Amniotic stem cell (primary cell): Measurements from ENCODE around the gene SORCS1.

ENCODE experiments used
- DNase-seq: peaks from one replicate; lab custom pipeline; 2025; lab: John Stamatoyannopoulos, UW

SORCS1 gene

GRCh38 chr10:106661133-106661766 is 503.3 kb downstream of the SORCS1 start:
- no peak for DNase-seq

DNA sequence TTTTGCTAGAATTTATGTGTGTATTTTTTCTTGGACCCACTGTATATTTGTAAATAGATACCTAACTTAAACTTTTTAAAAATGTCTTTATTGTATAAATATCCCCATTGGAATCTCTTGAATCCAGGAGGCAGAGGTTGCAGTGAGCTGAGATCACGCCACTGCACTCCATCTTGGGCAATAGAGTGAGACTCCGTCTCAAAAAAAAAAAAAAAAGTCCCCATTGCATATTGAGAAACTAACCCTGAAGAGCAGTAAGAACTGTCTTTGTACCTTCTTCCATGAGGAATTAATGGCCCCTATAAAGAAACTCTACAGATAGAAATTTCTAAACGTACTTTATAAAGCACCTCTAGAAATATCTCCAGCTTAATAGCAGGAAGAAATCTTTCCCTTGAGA is 504.0 kb downstream of the SORCS1 start:
- DNase-seq: no peak

DNA sequence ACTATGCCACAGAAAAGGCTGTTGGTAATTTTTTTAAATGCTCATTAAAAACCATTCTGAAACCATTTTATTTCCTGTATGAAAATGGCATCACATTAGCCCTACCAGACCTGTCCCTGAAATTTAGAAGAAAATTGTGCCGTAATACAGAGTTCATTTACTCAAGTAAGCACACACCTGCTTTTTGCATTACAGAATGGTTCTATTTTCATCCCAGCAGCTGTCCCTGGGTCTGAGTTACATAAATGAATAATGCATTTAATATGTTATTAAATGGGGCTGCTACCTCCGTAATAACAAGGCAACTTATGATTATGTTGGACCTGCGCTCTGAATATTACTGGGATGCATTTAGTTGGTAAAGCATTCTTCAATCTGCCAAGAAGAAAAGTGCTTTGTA is 508.9 kb downstream of the SORCS1 start:
- no peak for DNase-seq

GRCh38 chr10:106655165-106655564 is 509.3 kb downstream of the SORCS1 start:
- DNase-seq: no peak

GRCh38 chr10:106652279-106652678 is 512.2 kb downstream of the SORCS1 start:
- no peak for DNase-seq

DNA sequence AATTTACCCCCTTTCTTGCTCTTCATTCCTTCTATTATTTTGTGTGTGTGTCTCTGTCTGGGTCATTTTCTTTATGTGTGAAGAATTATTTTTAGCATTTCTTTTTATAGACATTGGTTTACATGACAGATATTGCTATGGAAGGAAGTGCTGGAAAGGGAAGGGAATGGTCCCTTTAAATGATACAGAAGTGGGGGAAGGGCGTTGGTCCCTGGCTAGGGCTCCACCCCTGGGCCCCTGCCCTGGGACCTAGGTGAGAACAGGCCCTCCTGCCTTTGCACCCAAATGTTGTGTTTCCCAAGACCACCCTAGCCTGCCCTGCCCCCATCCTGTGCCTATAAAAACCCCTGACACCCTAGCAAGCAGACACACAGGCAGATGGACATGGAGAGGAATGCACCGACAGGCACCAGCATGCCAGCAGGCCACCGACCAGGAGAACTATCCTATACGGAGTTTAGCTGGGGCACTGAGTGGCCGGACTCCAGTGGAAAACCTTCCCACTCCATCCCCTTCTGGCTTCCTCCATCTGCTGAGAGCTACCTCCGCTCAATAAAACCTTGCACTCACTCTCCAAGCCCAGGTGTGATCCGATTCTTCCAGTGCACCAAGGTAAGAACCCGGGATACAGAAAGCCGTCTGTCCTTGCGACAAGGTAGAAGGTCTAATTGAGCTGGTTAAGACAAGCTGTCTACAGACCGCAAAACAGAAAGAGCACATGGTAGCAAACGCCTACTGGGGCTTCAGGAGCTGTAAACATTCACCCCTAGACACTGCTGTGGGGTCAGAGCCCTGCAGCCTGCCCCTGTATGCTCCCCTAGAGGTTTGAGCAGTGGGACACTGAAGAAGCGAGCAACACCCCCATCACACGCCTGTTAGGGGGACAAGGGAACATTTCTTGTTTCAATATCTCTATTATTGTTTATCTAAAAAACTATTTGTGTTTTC is 515.7 kb downstream of the SORCS1 start:
- DNase-seq: no peak

DNA sequence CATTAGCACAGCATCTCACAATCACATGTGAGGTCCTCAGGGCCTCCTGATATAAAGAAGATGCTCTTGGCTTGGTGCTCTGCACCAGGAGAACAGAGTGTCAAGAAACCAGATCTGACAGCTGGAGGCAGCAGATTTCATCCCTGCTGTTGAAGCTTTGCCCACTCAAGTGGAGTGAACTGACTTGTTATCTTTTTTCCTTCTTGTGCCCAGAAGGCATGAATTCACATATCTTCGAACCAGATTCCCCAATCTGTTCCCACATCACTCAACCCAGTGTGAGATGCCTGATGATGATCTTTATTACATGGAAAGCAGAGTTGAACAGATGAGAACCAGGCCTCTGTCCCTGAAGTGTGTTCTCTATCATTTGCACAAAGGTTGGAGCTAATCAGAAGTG is 521.0 kb downstream of the SORCS1 start:
- no peak for DNase-seq

GRCh38 chr10:106637873-106638272 is 526.6 kb downstream of the SORCS1 start:
- no peak for DNase-seq

DNA sequence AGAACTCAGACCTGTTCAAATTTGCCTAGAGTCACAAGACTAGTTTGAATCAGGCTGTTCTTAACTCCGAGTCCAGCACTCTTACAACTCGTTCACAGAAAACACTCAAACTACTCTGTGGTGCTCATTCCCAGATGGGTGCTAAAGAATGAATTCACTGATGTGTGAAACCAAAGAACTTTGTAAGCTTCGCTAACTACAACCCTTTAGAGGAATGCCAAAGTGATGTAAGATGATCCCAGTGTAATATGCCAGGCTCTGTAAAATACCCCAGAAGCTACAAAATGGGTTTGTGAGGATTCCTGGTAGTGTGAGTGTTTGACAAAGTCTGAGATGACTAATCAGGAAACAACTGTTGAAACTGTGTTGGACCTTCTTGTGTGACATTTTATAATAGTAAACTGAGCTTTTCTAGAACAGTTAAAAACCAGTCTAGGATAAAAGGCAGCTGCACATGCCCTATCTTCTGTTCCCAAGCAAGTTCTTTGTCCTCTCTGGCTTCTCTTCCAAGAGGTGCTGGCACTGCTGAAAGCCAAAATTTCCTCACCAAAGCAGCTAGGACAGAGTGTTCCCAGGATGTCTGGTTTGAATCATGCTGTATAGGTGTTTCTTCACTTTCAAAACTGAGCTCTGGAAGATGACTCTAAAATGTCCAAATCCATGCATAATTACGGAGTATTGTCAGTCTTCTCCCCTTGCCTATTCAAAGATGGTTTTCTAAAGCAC is 527.6 kb downstream of the SORCS1 start:
- DNase-seq: no peak

DNA sequence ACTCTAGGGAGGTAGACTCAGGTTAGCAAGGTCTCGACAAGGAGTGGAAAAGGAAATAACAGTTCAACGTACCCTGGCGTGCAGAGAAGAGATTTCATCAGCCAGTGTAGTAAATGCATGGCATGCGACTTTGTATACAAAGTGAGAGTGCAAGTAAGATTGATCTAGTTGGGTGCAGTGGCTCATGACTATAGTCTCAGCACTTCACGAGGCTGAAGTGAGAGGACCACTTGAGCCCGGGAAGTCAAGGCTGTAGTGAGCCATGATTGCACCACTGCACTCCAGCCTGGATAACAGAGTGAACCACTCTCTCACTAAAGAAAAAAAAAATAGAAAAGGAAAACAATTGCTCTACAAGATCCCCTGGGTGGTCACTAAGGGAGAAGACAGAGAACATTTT is 528.6 kb downstream of the SORCS1 start:
- DNase-seq: no peak

DNA sequence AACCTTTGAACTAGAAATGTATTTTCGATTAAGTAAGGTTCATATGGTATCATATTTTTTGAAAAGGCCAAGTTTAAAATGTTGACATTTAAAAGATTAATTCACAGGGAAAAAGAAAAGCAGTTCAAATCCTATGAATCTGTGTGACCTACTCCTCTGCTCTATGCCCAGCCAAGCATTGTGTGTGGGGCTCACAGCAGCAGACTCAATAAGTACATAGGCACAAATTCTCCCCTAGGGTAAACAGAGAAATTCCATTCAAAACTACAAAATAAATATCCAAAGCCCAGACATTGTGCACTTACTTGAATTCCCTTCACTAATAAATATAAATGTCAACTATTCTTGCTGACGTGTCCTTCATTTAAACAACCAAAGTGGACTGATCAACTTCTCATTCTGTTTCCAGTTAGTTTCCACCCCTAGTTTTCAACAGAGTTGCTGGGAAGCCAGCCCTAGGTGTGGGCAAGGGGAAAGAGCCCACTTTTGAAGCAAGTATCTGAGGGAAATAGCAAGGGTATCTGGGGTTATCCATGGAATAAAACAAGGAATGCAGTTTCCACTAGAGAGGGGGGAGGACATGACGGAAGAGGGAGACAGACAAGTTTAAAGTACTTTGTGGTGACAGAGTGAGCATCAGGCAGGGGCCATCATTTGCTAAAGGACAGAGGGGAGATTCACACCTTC is 533.3 kb downstream of the SORCS1 start:
- DNase-seq: no peak

DNA sequence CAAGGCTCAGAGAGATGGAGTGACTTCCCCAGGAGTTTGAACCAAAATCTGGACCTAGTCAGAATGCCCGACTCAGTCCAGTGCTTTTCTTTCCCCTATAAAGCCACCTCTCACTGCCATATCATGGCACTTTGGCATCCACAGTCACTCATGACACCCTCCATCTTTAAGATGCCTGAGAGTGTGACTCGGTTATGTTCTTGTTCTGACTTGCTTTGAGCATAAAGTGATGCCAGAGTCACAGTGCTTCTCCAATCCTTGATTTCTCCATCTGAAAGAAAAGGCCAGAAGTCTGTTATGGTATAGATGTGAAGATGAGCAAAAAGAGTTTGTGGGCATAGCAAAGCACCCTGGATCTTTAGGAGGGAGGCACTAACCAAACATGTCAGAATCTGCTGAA is 538.1 kb downstream of the SORCS1 start:
- DNase-seq: no peak

GRCh38 chr10:106625751-106626150 is 538.8 kb downstream of the SORCS1 start:
- no peak for DNase-seq

- DNase-seq: no peak
Observed at GRCh38 chr10:106619346-106619745, 545.2 kb downstream of the SORCS1 start.

- no peak for DNase-seq
Observed at GRCh38 chr10:106618646-106619045, 545.9 kb downstream of the SORCS1 start.

DNA sequence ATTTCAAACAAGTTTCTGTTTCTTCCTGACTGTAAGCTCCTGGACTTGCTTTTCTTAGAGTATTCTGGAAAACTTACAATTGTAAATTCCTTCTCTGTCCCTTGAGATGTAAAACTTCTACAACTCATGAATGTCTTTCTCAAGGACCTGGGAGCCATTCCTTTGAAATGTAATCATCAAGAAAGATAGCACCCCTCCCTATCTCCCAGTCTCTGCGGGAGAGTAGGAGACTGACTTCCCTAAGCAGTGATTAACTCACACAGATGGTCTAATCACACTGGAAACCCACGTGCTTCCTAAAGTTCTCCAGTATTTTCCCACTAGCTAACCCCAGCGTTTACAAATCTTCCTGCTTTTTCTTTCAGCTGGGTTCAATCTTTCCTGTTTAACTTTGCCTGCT is 549.4 kb downstream of the SORCS1 start:
- peak; percentile 4 for DNase-seq

DNA sequence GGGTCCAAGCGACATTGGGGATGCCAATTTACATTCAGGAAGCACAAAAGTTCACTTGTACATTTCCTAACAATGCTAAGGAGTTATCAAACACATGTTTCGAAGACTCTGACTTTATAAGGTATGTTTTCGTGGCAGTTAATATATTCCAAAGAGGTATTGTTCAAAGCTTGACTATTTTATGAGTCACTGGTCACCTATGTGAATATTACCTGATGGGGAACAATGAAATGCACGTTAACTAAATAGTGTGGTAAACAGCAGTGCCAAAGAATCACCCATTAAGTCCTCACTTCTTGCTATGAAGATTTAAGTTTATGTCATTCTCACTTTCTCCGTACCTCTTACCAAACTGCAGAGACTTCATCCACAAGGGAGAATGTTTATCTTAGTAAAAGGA is 550.2 kb downstream of the SORCS1 start:
- DNase-seq: no peak

GRCh38 chr10:106612381-106612780 is 552.1 kb downstream of the SORCS1 start:
- DNase-seq: no peak

DNA sequence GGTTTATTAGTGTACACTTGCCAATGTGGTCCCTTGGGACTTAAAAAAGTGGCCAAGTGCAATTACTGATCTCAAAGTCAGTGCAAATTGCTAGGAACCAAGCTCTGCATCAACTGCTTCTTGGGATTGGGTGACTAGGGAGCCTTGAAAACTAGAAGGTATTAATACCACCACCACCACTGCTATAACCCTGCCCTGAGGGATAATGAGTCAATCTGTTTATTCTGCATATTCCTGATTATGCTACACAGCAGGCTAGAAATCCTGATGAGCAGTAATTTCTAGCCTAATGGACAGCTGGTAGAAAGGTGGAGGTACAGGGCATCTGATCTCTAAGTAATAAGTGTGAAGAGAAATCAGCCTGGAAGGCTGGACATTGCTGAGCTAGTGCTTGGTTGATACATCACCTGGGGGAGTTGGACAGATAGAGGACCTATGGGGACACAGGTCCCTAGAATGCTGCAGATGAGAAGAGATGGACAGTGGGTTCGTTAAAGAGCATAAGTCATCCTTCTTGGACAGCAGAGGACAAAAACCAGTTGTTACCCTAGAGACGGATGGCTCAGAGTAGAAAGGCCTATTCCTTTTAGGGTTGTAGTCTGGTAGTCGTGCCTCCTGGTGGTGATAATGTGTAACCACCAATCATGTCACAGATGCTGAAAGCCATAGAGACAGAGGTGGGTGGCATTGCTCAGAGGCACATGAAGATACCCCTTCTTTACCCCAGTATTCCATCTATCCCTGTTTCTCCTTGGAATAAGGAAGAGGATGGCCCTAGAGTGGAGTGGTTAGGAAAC is 554.8 kb downstream of the SORCS1 start:
- no peak for DNase-seq

GRCh38 chr10:106608066-106608465 is 556.4 kb downstream of the SORCS1 start:
- no peak for DNase-seq

- DNase-seq: no peak
Observed at GRCh38 chr10:106595281-106595680, 569.2 kb downstream of the SORCS1 start.
